ENCODE results near the gene FRMD4A.

DNA sequence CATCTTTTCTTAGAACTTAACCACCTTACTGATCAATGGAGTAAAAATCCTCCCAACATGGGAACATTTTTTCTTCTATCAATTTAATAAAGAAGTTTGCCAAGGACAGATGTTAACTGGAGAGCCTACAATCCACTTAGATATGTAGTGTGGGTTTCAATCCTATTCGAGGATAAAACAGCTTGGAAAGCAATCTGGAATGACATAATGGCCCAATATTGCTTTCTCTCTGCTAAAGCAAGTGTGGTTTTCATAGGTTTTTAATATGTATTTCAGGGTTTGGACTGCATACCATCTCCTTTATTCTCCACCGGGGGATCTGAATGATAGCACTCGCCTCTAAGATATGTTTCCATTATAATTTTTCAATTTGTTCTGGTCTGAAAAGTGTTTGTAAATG lies 594.2 kb downstream of the FRMD4A start:
- no peak for TF ChIP-seq EZH2 (IDR thresholded peaks at IDR 0.05; ENCODE audit: borderline replicate concordance)
- TF ChIP-seq, protein P1, sequence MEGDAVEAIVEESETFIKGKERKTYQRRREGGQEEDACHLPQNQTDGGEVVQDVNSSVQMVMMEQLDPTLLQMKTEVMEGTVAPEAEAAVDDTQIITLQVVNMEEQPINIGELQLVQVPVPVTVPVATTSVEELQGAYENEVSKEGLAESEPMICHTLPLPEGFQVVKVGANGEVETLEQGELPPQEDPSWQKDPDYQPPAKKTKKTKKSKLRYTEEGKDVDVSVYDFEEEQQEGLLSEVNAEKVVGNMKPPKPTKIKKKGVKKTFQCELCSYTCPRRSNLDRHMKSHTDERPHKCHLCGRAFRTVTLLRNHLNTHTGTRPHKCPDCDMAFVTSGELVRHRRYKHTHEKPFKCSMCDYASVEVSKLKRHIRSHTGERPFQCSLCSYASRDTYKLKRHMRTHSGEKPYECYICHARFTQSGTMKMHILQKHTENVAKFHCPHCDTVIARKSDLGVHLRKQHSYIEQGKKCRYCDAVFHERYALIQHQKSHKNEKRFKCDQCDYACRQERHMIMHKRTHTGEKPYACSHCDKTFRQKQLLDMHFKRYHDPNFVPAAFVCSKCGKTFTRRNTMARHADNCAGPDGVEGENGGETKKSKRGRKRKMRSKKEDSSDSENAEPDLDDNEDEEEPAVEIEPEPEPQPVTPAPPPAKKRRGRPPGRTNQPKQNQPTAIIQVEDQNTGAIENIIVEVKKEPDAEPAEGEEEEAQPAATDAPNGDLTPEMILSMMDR (IDR thresholded peaks at IDR 0.05; ENCODE audit: poor library complexity): no peak
- no peak for TF ChIP-seq EZH2phosphoT487 (IDR thresholded peaks at IDR 0.05; ENCODE audit: low read depth, severe bottlenecking, unreplicated experiment)

Measured in hepatocyte (in vitro differentiated cells).